Keratinocyte (primary cell): Measurements from ENCODE around the gene CILP2. TPM values are rescaled to one million over a fixed set of nuclear protein-coding genes. Genes with fewer than 3 reads are reported as not detected.

Experiments
- DNase-seq: peaks from one replicate; pipeline ENCODE4 v3.0.0-alpha.2; 2011; ENCODE audit warnings: low read depth, missing footprints, low spot score
- FAIRE-seq: peaks from 2 replicates; lab custom pipeline; 2011; peaks lifted over from hg19 to GRCh38; lab: Jason Lieb, UNC
- H2AFZ ChIP-seq: 2 replicates; pipeline ENCODE4 v1.6.0; 2012; ENCODE audit warnings: low read length, control low read depth, inconsistent platforms; ENCODE audit not compliant: control insufficient read depth
- H3K27ac ChIP-seq: 2 replicates; pipeline ENCODE4 v1.5.1; 2011; ENCODE audit warnings: low read length; ENCODE audit not compliant: control insufficient read depth, insufficient read depth
- H3K27me3 ChIP-seq: 3 replicates; pipeline ENCODE4 v1.6.0; 2011; ENCODE audit warnings: low read length; ENCODE audit not compliant: control insufficient read depth, insufficient read depth; ENCODE audit errors: extremely low read depth
- H3K36me3 ChIP-seq, 2 experiments: 2 replicates in 1 of 2; 3 replicates in 1 of 2; pipeline ENCODE4 v1.5.1; 2011; ENCODE audit warnings: low read length in 2 of 2, mild to moderate bottlenecking in 1 of 2; ENCODE audit not compliant: control insufficient read depth in 2 of 2, insufficient read depth in 2 of 2; ENCODE audit errors: extremely low read depth in 1 of 2
- H3K4me1 ChIP-seq: 3 replicates; pipeline ENCODE4 v1.5.1; 2011; ENCODE audit warnings: low read length; ENCODE audit not compliant: control insufficient read depth, insufficient read depth; ENCODE audit errors: extremely low read depth
- H3K4me2 ChIP-seq: 3 replicates; pipeline ENCODE4 v1.6.0; 2011; ENCODE audit warnings: low read depth, low read length; ENCODE audit not compliant: control insufficient read depth, insufficient read depth; ENCODE audit errors: extremely low read depth
- H3K4me3 ChIP-seq, 3 experiments: fragments of 200-600 bp in 1 of 3; sonication (generic) in 1 of 3; 2 replicates in 2 of 3; 3 replicates in 1 of 3; pipeline ENCODE4 v1.5.1; 2011 to 2016; ENCODE audit warnings: low read length in 3 of 3, mild to moderate bottlenecking in 3 of 3, control low read depth in 2 of 3, inconsistent platforms in 1 of 3, low read depth in 1 of 3, mixed read lengths in 1 of 3, mixed run types in 1 of 3, moderate library complexity in 1 of 3; ENCODE audit not compliant: control insufficient read depth in 2 of 3, insufficient read depth in 2 of 3; ENCODE audit errors: extremely low read depth in 1 of 3
- H3K79me2 ChIP-seq: 2 replicates; pipeline ENCODE4 v1.6.0; 2012; ENCODE audit warnings: low read length; ENCODE audit not compliant: control insufficient read depth, insufficient read depth
- H3K9ac ChIP-seq: 3 replicates; pipeline ENCODE4 v1.6.0; 2011; ENCODE audit warnings: low read length; ENCODE audit not compliant: control insufficient read depth, insufficient read depth; ENCODE audit errors: extremely low read depth
- H3K9me1 ChIP-seq: 3 replicates; pipeline ENCODE4 v1.6.0; 2011; ENCODE audit warnings: low read length; ENCODE audit not compliant: control insufficient read depth, insufficient read depth; ENCODE audit errors: extremely low read depth
- H3K9me3 ChIP-seq: 2 replicates; pipeline ENCODE4 v1.5.1; 2012; ENCODE audit warnings: low read depth, low read length; ENCODE audit not compliant: control insufficient read depth
- H4K20me1 ChIP-seq: 3 replicates; pipeline ENCODE4 v1.6.0; 2011; ENCODE audit warnings: low read length; ENCODE audit not compliant: control insufficient read depth, insufficient read depth; ENCODE audit errors: extremely low read depth
- CTCF ChIP-seq, 3 experiments: IDR thresholded peaks in 1 of 3; conservative IDR thresholded peaks in 1 of 3; optimal IDR thresholded peaks in 1 of 3; 2 replicates in 2 of 3; 3 replicates in 1 of 3; pipeline versions ENCODE3 to v1.5.1; 2011; ENCODE audit warnings: low read length in 3 of 3, mild to moderate bottlenecking in 3 of 3, moderate library complexity in 2 of 3, control low read depth in 1 of 3, inconsistent platforms in 1 of 3; ENCODE audit not compliant: insufficient read depth in 2 of 3; ENCODE audit errors: extremely low read depth in 1 of 3
- EZH2 ChIP-seq: IDR thresholded peaks from one replicate; pipeline ENCODE4 v1.6.1; 2012; ENCODE audit warnings: inconsistent platforms, mild to moderate bottlenecking, low read length, moderate library complexity
- dilution Hi-C: fragments of 300-500 bp; cut with MboI; formaldehyde crosslinking; loops from one replicate; pipeline ENCODE4 v1.7.0; 2020; ENCODE audit warnings: low sequenced_read_pairs; ENCODE audit not compliant: extremely low pct_ligation_motif_present
- polyA plus RNA-seq, 5 experiments: library from polyadenylated mRNA; depleted of rRNA in 3 of 5; stranded (reverse) in 3 of 5; stranded (forward) in 1 of 5; unstranded in 1 of 5; fragments of >200 nt; gene quantifications; 1 replicate in 1 of 5; 2 replicates in 3 of 5; 3 replicates in 1 of 5; pipeline versions ENCODE4 v1.2.1 to v1.2.3, GENCODE V29; 2011 to 2012; ENCODE audit warnings: missing spikeins in 2 of 5, low read depth in 1 of 5, low replicate concordance in 1 of 5

CILP2 gene
- polyA plus RNA-seq, 1 donor (not counting 4 experiments of a cell fraction or from before 2014, with no cell fraction given), result 0.07 TPM

DNA sequence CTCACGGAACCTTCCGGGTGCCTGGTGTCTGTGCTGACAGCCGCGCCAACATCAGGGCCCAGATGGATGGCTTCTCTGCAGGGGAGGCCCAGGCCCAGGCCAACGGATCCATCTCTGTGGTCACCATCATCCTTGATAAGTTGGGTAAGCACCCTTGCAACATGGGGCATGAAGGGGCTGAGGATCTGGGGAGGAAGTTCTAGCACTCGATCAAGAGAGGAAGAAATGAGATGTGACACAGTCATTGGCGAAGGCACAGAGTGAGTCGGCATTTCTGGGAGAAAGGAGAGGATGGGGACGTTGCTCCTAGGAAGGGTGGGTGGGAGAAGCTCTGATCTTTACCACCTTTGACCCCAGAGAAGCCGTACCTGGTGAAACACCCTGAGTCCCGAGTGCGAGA is 4.4 kb downstream of the CILP2 start:
- no peak overlapping the region for H3K4me2 ChIP-seq
- dilution Hi-C loops, result no loop called here
- FAIRE-seq, result no peak

GRCh38 chr19:19543101-19543500 is 5.0 kb downstream of the CILP2 start:
- no peaks in the 10 kb centered on the region for H3K9me1 ChIP-seq
- DNase-seq (no peak), FAIRE-seq (no peak)
- no peaks in the 10 kb centered on the region for H3K79me2 ChIP-seq
- H3K36me3 ChIP-seq, result no peaks in the 10 kb centered on the region
- H3K27ac ChIP-seq, result no peak overlapping the region
- H3K4me2 ChIP-seq, result no peak overlapping the region
- H2AFZ ChIP-seq, result no peak overlapping the region
- TF ChIP-seq EZH2, result no peak
- TF ChIP-seq CTCF (optimal IDR thresholded peaks at IDR 0.05 in 1 of 3, IDR thresholded peaks at IDR 0.05 in 1 of 3, conservative IDR thresholded peaks at IDR 0.05 in 1 of 3; ENCODE audit: extremely low read depth in 1 of 3, insufficient read depth in 2 of 3, low read length in 3 of 3), result no peak
- H4K20me1 ChIP-seq, result no peaks in the 10 kb centered on the region
- dilution Hi-C loops, result no loop called here
- H3K9me3 ChIP-seq, result no peaks in the 10 kb centered on the region
- peaks cover 40% of the 10 kb centered on the region for H3K27me3 ChIP-seq
- H3K4me3 ChIP-seq, result no peak overlapping the region
- no peak overlapping the region for H3K9ac ChIP-seq
- H3K4me1 ChIP-seq, result peaks cover 5% of the 10 kb centered on the region

More for the DNA sequence above, 4.4 kb downstream of the CILP2 start:
- Histone ChIP-seq H3K4me3 (no peak overlapping the region), H4K20me1 (no peaks in the 10 kb centered on the region), H3K4me1 (peaks cover 8% of the 10 kb centered on the region), H3K9me1 (no peaks in the 10 kb centered on the region), H3K9ac (no peak overlapping the region), H3K9me3 (no peaks in the 10 kb centered on the region), H3K27ac (no peak overlapping the region), H3K79me2 (no peaks in the 10 kb centered on the region), H2AFZ (no peak overlapping the region), H3K36me3 (no peaks in the 10 kb centered on the region), H3K27me3 (peaks cover 44% of the 10 kb centered on the region)
- no peak for DNase-seq
- TF ChIP-seq CTCF (optimal IDR thresholded peaks at IDR 0.05 in 1 of 3, IDR thresholded peaks at IDR 0.05 in 1 of 3, conservative IDR thresholded peaks at IDR 0.05 in 1 of 3; ENCODE audit: extremely low read depth in 1 of 3, insufficient read depth in 2 of 3, low read length in 3 of 3), result no peak
- no peak for TF ChIP-seq EZH2
